GM23248 (cell line): ENCODE data around the gene RBM17.

Experiments used
- EZH2 ChIP-seq: fragments of 200-600 bp; sonication (generic); IDR thresholded peaks from 2 replicates; pipeline ENCODE4 v1.6.1; 2018; ENCODE audit warnings: antibody characterized with exemption, mild to moderate bottlenecking; ENCODE audit not compliant: insufficient read depth, poor library complexity, severe bottlenecking
- EZH2phosphoT487 ChIP-seq: fragments of 200-600 bp; sonication (generic); IDR thresholded peaks from 2 replicates; pipeline ENCODE4 v1.6.1; 2018; ENCODE audit warnings: antibody characterized with exemption, moderate library complexity, mild to moderate bottlenecking, low read depth; ENCODE audit not compliant: insufficient read depth

GRCh38 chr10:6068006-6068405 is 20.8 kb upstream of the RBM17 start:
- TF ChIP-seq EZH2phosphoT487 (no peak), EZH2 (no peak)
